WTC11 (cell line): ENCODE results near the gene RMDN3. TPM values are rescaled to one million over a fixed set of nuclear protein-coding genes. Genes with fewer than 3 reads are reported as not detected.

Experiments
- ATAC-seq: fragments of 200-7000 bp; cut with Tn5 transposase; 2 replicates; pipeline ENCODE4 v1.10.0; 2021; ENCODE audit warnings: mild to moderate bottlenecking, moderate library complexity
- CTCF ChIA-PET: fragments of 300-600 bp; sonication (Branson Sonifier 250); formaldehyde crosslinking; loops from one replicate; lab custom pipeline; 2021; ENCODE audit warnings: antibody characterized with exemption; lab: Charles Lee
- POLR2A ChIA-PET: fragments of 350-600 bp; sonication (Branson Sonifier 250); formaldehyde crosslinking; loops from one replicate; lab custom pipeline; 2021; ENCODE audit warnings: antibody characterized with exemption; lab: Charles Lee
- DNase-seq: peaks from one replicate; pipeline ENCODE4 v3.0.0; 2021; ENCODE audit warnings: low spot score
- H3K27ac Mint-ChIP-seq: 2 replicates; pipeline ENCODE4 v1.8.0; 2021; ENCODE audit warnings: mixed read lengths
- H3K27me3 Mint-ChIP-seq: 2 replicates; pipeline ENCODE4 v1.8.0; 2021; ENCODE audit warnings: low read depth, mild to moderate bottlenecking, moderate library complexity, mixed read lengths
- H3K36me3 Mint-ChIP-seq: 2 replicates; pipeline ENCODE4 v1.8.0; 2021; ENCODE audit warnings: mixed read lengths
- H3K4me1 Mint-ChIP-seq: 2 replicates; pipeline ENCODE4 v1.8.0; 2022; ENCODE audit warnings: mixed read lengths
- H3K4me3 Mint-ChIP-seq: 2 replicates; pipeline ENCODE4 v1.8.0; 2021; ENCODE audit warnings: mild to moderate bottlenecking, moderate library complexity, mixed read lengths
- H3K9me3 Mint-ChIP-seq: 2 replicates; pipeline ENCODE4 v1.8.0; 2021; ENCODE audit warnings: mixed read lengths
- ATF2 ChIP-seq: sonication (generic); formaldehyde crosslinking; IDR thresholded peaks from 2 replicates; pipeline ENCODE4 v1.8.1; 2022; ENCODE audit warnings: low read depth, missing genetic modification reagents, borderline replicate concordance
- E2F4 ChIP-seq: sonication (generic); formaldehyde crosslinking; IDR thresholded peaks from 2 replicates; pipeline ENCODE4 v1.8.1; 2022; ENCODE audit warnings: low read depth, mild to moderate bottlenecking, moderate library complexity, missing genetic modification reagents, borderline replicate concordance
- EMX1 ChIP-seq: fragments of 250-450 bp; sonication (Bioruptor Pico); IDR thresholded peaks from 2 replicates; pipeline ENCODE4 v1.8.0; 2021; ENCODE audit warnings: mild to moderate bottlenecking
- GRHL2 ChIP-seq: fragments of 250-450 bp; sonication (Bioruptor Pico); IDR thresholded peaks from 2 replicates; pipeline ENCODE4 v1.8.0; 2022; ENCODE audit warnings: mild to moderate bottlenecking, moderate library complexity; ENCODE audit not compliant: insufficient replicate concordance, severe bottlenecking
- IRF2 ChIP-seq: sonication (generic); formaldehyde crosslinking; IDR thresholded peaks from 2 replicates; pipeline ENCODE4 v1.8.0; 2022; ENCODE audit warnings: low read depth, missing genetic modification reagents, borderline replicate concordance
- MYBL2 ChIP-seq: sonication (generic); formaldehyde crosslinking; IDR thresholded peaks from 2 replicates; pipeline ENCODE4 v1.8.1; 2023; ENCODE audit warnings: mild to moderate bottlenecking, moderate library complexity, missing genetic modification reagents
- SMAD4 ChIP-seq: sonication (generic); formaldehyde crosslinking; IDR thresholded peaks from 2 replicates; pipeline ENCODE4 v1.8.0; 2022; ENCODE audit warnings: mild to moderate bottlenecking, missing genetic modification reagents
- TEAD1 ChIP-seq: sonication (generic); formaldehyde crosslinking; IDR thresholded peaks from 2 replicates; pipeline ENCODE4 v1.8.0; 2022; ENCODE audit warnings: mild to moderate bottlenecking, missing genetic modification reagents
- ZNF423 ChIP-seq: fragments of 250-450 bp; sonication (Bioruptor Pico); IDR thresholded peaks from 2 replicates; pipeline ENCODE4 v2.1.2; 2022; ENCODE audit warnings: mild to moderate bottlenecking, moderate library complexity
- total RNA-seq: library from RNA; stranded (reverse); gene quantifications from 3 replicates; pipeline ENCODE4 v1.2.3, GENCODE V29; 2021
- TF ChIP-seq, protein P1 (sequence below): sonication (generic); formaldehyde crosslinking; IDR thresholded peaks from 2 replicates; pipeline ENCODE4 v1.8.0; 2022; ENCODE audit warnings: mild to moderate bottlenecking, missing genetic modification reagents
- TF ChIP-seq, protein P2 (sequence below): sonication (generic); formaldehyde crosslinking; IDR thresholded peaks from 2 replicates; pipeline ENCODE4 v1.8.0; 2023; ENCODE audit warnings: mild to moderate bottlenecking, missing genetic modification reagents
- TF ChIP-seq, protein P3 (sequence below): fragments of 250-450 bp; sonication (Bioruptor Pico); conservative IDR thresholded peaks from 2 replicates; pipeline ENCODE4 v1.9.0; 2021; ENCODE audit warnings: mild to moderate bottlenecking
- TF ChIP-seq, protein P4 (sequence below): sonication (generic); formaldehyde crosslinking; IDR thresholded peaks from 2 replicates; pipeline ENCODE4 v1.8.1; 2023; ENCODE audit warnings: mild to moderate bottlenecking, missing genetic modification reagents
- TF ChIP-seq, protein P5 (sequence below): fragments of 250-450 bp; sonication (Bioruptor Pico); IDR thresholded peaks from 2 replicates; pipeline ENCODE4 v1.9.0; 2021; ENCODE audit warnings: mild to moderate bottlenecking

RMDN3 gene
- total RNA-seq, 1 experiment from 2014 or later = 22.8 TPM

DNA sequence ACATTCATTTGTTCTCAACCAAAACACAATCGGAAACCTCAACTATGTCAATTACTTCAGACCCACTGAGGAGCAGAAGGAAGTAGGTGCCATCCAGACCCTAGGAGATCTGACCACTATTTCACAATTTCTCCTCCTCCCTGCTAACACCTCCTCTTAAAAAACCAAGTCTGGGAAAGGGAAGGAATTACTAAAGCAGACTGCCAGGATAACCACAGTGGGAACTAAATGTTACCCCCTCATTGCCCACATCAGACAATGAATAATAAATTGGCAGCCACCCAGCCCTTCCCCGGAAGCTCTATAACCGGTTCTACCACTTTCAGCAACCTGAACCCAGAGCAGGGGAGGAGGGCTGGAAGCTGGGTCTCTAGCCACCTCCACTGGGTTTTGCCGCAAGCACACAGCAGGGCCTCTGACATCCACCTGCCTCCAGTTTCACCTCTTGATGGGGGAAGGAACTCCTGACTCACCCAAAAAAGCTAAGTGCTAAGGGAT is 32.3 kb upstream of the RMDN3 start (continued):
- no peak for TF ChIP-seq ATF2
- no peak for TF ChIP-seq IRF2 (CRISPR knock-in tag)
- TF ChIP-seq, protein P1, sequence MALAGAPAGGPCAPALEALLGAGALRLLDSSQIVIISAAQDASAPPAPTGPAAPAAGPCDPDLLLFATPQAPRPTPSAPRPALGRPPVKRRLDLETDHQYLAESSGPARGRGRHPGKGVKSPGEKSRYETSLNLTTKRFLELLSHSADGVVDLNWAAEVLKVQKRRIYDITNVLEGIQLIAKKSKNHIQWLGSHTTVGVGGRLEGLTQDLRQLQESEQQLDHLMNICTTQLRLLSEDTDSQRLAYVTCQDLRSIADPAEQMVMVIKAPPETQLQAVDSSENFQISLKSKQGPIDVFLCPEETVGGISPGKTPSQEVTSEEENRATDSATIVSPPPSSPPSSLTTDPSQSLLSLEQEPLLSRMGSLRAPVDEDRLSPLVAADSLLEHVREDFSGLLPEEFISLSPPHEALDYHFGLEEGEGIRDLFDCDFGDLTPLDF (CRISPR knock-in tag) = no peak
- TF ChIP-seq, protein P2, sequence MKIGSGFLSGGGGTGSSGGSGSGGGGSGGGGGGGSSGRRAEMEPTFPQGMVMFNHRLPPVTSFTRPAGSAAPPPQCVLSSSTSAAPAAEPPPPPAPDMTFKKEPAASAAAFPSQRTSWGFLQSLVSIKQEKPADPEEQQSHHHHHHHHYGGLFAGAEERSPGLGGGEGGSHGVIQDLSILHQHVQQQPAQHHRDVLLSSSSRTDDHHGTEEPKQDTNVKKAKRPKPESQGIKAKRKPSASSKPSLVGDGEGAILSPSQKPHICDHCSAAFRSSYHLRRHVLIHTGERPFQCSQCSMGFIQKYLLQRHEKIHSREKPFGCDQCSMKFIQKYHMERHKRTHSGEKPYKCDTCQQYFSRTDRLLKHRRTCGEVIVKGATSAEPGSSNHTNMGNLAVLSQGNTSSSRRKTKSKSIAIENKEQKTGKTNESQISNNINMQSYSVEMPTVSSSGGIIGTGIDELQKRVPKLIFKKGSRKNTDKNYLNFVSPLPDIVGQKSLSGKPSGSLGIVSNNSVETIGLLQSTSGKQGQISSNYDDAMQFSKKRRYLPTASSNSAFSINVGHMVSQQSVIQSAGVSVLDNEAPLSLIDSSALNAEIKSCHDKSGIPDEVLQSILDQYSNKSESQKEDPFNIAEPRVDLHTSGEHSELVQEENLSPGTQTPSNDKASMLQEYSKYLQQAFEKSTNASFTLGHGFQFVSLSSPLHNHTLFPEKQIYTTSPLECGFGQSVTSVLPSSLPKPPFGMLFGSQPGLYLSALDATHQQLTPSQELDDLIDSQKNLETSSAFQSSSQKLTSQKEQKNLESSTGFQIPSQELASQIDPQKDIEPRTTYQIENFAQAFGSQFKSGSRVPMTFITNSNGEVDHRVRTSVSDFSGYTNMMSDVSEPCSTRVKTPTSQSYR (CRISPR knock-in tag) = 0 out of 2 replicates have a peak, but pooled peaks have one; percentile 57
- TF ChIP-seq TEAD1 (CRISPR knock-in tag) = peak; percentile 62; the same call in 1 of the 2 replicates
- TF ChIP-seq, protein P3, sequence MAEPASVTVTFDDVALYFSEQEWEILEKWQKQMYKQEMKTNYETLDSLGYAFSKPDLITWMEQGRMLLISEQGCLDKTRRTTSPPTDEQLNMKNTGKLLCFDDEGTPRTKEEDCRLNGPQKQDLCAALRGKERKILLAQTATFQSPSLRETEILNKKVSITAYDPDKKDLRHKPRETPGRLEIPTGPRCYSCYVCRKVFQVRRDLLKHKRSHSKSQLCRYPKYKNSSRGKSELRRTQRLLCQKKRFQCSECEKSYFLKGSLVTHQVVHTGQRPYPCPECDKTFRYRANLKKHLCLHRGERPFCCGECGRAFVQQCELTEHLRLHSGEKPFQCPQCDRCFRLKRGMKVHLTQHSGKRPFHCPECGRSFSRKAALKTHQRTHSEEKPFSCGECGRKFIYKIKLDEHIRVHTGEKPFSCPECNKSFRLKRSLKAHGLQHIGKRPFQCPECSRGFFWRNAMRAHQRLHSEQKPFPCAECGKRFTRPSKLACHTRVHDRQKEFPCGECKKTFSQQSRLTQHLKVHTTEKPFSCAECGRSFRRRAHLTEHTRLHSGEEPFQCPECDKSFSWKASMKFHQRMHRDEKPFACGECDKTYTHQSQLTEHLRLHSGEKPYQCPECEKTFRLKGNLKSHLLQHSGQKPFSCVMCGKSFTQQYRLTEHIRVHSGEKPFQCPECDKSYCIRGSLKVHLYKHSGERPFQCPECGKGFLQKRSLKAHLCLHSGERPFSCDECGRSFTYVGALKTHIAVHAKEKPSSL (CRISPR knock-in tag) = no peak
- no peak for TF ChIP-seq E2F4
- TF ChIP-seq, protein P4, sequence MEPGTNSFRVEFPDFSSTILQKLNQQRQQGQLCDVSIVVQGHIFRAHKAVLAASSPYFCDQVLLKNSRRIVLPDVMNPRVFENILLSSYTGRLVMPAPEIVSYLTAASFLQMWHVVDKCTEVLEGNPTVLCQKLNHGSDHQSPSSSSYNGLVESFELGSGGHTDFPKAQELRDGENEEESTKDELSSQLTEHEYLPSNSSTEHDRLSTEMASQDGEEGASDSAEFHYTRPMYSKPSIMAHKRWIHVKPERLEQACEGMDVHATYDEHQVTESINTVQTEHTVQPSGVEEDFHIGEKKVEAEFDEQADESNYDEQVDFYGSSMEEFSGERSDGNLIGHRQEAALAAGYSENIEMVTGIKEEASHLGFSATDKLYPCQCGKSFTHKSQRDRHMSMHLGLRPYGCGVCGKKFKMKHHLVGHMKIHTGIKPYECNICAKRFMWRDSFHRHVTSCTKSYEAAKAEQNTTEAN = no peak
- no peak; the same call in 1 of the 2 replicates for TF ChIP-seq ZNF423 (CRISPR knock-in tag)
- TF ChIP-seq MYBL2 = no peak
- no peak for TF ChIP-seq EMX1 (CRISPR knock-in tag)

DNA sequence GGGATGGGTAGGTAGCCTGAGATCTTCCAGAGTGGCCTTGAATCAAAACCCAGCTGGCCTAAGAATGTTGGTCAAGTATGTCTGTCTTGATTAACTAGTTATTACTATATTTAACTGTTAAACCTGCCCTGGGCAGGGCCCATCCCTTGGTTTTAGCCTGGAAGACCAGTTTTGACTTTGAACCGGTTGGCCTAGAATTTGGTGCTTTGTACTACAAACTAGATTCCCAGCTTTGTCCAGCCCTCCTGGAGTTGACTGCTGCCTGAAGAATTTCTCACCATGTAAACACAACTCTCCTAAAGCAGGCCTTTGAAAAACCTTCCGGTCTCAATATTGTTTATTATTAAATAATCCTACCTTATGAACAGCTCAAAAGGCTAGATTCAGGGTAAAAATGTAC is 30.8 kb upstream of the RMDN3 start:
- ATAC-seq (no peak), DNase-seq (no peak)
- Mint-ChIP-seq H3K4me1 (peaks cover 57% of the 10 kb centered on the region), H3K27me3 (no peaks in the 10 kb centered on the region), H3K36me3 (no peaks in the 10 kb centered on the region), H3K9me3 (no peaks in the 10 kb centered on the region), H3K4me3 (no peak overlapping the region), H3K27ac (peak overlapping the region; percentile 90)
- CTCF ChIA-PET = interaction anchor here (0.6 to 4.0 kb wide), 18 partner anchors 15 to 109 kb away, joined by 3 to 65 read pairs (median 6); partner anchors contain the start of genes DNAJC17, GCHFR, RAD51 and SPINT1
- POLR2A ChIA-PET = interaction anchor here (1.0 kb wide), 1 partner anchor 108 kb away, joined by 3 read pairs; no protein-coding TSS in a partner anchor
- TF ChIP-seq GRHL2 (CRISPR knock-in tag) = no peak
- TF ChIP-seq, protein P5, sequence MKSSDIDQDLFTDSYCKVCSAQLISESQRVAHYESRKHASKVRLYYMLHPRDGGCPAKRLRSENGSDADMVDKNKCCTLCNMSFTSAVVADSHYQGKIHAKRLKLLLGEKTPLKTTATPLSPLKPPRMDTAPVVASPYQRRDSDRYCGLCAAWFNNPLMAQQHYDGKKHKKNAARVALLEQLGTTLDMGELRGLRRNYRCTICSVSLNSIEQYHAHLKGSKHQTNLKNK (CRISPR knock-in tag) = no peak
- no peak for TF ChIP-seq SMAD4 (CRISPR knock-in tag)
